Nephron (organoid): Measurements from ENCODE around the gene OR2A5.

ENCODE experiments used
- H3K27ac Mint-ChIP-seq, 3 experiments: 2 replicates each; pipeline ENCODE4 v1.8.0; 2020; ENCODE audit warnings: mixed read lengths in 3 of 3, mild to moderate bottlenecking in 2 of 3, moderate library complexity in 1 of 3
- H3K27me3 Mint-ChIP-seq: 2 replicates; pipeline ENCODE4 v1.8.0; 2021; ENCODE audit warnings: low read depth, mild to moderate bottlenecking, moderate library complexity, mixed read lengths
- H3K36me3 Mint-ChIP-seq: 2 replicates; pipeline ENCODE4 v1.8.0; 2020; ENCODE audit warnings: low read depth, mixed read lengths
- H3K4me1 Mint-ChIP-seq: 2 replicates; pipeline ENCODE4 v1.8.0; 2020; ENCODE audit warnings: mixed read lengths
- H3K4me3 Mint-ChIP-seq, 3 experiments: 2 replicates each; pipeline ENCODE4 v1.8.0; 2020; ENCODE audit warnings: mild to moderate bottlenecking in 3 of 3, mixed read lengths in 3 of 3, moderate library complexity in 2 of 3
- H3K9me3 Mint-ChIP-seq: 2 replicates; pipeline ENCODE4 v1.8.0; 2020; ENCODE audit warnings: mixed read lengths
- CTCF ChIP-seq, 3 experiments: fragments of 200-600 bp; sonication (generic); IDR thresholded peaks; one replicate each; pipeline ENCODE4 v1.5.0; 2021; ENCODE audit warnings: antibody characterized with exemption in 3 of 3; ENCODE audit not compliant: unreplicated experiment in 3 of 3

OR2A5 gene

DNA sequence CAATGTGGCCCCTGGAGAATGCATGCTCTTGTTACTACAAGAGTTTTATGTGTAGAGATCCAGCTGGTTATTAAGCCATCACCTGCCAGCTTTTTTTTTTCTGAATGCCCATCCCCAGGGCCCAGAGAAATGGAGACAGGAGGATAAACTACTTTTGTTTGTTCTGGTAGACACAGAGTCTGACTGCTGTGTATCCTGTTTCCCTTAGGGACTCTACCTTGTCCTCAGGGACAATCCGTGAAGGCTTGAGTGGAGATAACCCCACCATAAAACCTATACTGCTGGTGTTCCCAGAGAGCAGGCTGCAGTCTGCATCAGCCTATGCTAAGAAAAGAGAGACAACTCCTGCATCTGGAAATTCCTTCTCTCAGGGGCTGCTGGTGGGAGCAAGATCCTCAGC lies at the start of gene OR2A5:
OR2A5 (plus strand) TSS at position 301 of the 400 bp plus-strand sequence. CDS start 1,454 bp downstream, outside the sequence.
- Mint-ChIP-seq H3K27me3 (peaks cover 5% of the 10 kb centered on the region), H3K4me3 (no peak within 1 kb of the TSS), H3K36me3 (no peaks in the 10 kb centered on the region), H3K27ac (no peak within 1 kb of the TSS), H3K9me3 (no peaks in the 10 kb centered on the region), H3K4me1 (no peaks in the 10 kb centered on the region)
- TF ChIP-seq CTCF (IDR thresholded peaks at IDR 0.05; ENCODE audit: unreplicated experiment in 3 of 3) = no peak

DNA sequence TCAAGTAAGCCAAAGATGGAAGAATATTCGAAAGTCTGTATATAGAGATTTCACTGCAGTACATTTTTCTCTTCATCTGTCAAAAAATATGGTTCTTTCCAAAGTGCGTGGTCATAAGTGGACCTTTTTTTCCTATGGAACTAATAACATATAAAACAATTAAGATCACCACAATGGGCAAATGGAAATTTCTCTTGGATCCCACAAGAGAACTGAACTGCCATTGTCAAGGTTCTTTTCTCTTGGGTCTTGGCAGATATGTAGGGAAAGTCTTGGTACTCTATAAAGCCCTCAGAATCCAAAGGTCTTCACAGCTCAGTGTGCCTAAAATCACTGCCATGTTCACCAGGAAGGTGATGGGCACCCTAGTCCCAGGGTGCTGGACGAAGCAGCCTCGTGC lies 48.7 kb upstream of the OR2A5 start, which contains the start of gene OR6B1:
OR6B1 (plus strand) TSS at position 301 of the 400 bp plus-strand sequence. CDS start 3,677 bp downstream, outside the sequence.
- Mint-ChIP-seq H3K36me3 (no peaks in the 10 kb centered on the region), H3K27me3 (no peaks in the 10 kb centered on the region), H3K9me3 (no peaks in the 10 kb centered on the region), H3K4me1 (no peaks in the 10 kb centered on the region), H3K27ac (no peak within 1 kb of the TSS), H3K4me3 (no peak within 1 kb of the TSS)
- no peak for TF ChIP-seq CTCF (IDR thresholded peaks at IDR 0.05; ENCODE audit: unreplicated experiment in 3 of 3)

DNA sequence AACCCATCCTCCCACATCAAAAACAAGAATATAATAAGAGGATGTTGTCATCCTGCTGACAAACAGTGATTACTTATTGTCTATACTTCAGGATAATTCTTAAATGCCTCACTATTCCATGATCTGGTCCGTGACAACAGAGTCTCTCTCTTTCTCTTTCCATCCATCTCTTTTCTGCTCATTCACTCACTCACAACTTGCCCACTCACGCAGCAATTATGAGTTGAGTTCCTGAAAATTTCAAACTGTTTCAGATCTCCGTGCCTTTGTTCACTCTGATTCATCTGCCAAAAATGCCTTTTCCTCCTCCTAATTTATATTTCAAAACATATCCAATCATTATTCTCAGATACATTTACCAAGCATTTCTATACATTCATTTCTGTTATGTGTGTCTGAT lies 47.2 kb upstream of the OR2A5 start:
- no peak overlapping the region for H3K4me3 Mint-ChIP-seq
- TF ChIP-seq CTCF (IDR thresholded peaks at IDR 0.05; ENCODE audit: unreplicated experiment in 3 of 3) = no peak
- H3K27me3 Mint-ChIP-seq = no peaks in the 10 kb centered on the region
- no peaks in the 10 kb centered on the region for H3K36me3 Mint-ChIP-seq
- no peaks in the 10 kb centered on the region for H3K4me1 Mint-ChIP-seq
- no peak overlapping the region for H3K27ac Mint-ChIP-seq
- H3K9me3 Mint-ChIP-seq = no peaks in the 10 kb centered on the region

DNA sequence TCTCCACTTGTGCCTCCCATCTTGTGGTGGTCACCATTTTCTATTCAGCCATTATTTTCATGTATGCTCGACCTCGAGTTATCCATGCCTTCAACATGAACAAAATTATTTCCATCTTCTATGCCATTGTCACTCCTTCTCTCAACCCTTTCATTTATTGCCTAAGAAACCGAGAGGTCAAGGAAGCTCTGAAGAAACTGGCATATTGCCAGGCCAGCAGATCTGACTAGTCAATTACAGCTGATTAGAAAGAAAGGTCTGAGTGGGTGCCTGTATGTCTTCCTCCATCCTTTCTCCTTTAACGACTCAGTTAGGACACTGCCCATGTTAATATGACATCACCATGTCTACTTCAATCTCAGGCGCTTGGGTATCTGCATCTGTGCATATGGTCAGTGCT lies 44.0 kb upstream of the OR2A5 start:
- no peak overlapping the region for H3K4me3 Mint-ChIP-seq
- no peak for TF ChIP-seq CTCF (IDR thresholded peaks at IDR 0.05; ENCODE audit: unreplicated experiment in 3 of 3)

DNA sequence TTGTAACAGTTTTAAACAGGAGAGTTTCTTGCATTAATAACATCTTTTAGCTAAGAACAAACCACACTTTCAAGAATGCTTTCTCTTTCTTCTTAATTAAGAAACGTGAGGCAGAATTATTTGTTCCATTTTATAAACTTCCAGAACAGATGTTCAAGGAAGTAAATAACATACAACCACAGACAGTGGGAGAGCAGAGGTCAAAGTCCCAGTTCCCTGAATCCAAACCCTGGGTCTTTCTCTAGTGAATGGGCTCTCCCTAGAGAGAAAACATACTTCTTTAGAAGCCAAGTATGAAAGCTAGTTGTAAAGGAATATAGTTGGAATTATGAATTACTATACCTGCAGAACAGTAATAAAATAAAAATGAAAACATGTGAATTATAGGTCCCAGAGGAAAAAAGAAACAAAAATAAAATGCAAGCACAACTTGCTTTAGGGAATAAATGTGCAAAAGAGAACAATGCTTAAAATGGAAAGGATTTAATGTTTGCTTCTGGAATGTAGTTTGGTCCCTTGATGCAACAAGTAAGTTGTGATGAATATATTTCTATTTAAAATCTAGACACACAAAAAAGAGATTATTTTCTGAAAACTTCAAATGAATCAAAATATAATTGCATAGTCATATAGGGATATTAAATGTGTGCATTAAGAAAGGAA lies 42.6 kb upstream of the OR2A5 start:
- Mint-ChIP-seq H3K27me3 (no peaks in the 10 kb centered on the region), H3K27ac (no peak overlapping the region), H3K9me3 (peaks cover 20% of the 10 kb centered on the region), H3K36me3 (no peaks in the 10 kb centered on the region), H3K4me3 (no peak overlapping the region), H3K4me1 (no peaks in the 10 kb centered on the region)
- no peak for TF ChIP-seq CTCF (IDR thresholded peaks at IDR 0.05; ENCODE audit: unreplicated experiment in 3 of 3)

More for the DNA sequence above, 44.0 kb upstream of the OR2A5 start:
- Mint-ChIP-seq H3K36me3 (no peaks in the 10 kb centered on the region), H3K4me1 (no peaks in the 10 kb centered on the region), H3K27me3 (no peaks in the 10 kb centered on the region), H3K27ac (no peak overlapping the region), H3K9me3 (peaks cover 16% of the 10 kb centered on the region)

DNA sequence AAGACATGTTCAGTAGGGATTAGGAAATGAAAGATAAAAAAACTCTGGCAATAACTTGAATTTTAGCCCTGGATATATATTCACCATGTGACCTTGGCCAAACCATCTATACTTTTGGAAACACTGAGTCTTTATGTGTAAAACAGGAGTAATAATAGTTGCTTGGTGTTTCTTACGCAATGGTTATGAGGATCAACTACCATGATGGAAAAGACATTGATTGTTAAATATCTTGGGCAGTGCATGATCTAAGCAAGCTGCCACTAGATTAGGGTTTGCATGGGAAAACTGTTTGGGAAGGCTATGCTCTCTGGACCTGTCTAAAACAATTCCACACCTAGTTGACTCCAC lies 42.1 kb upstream of the OR2A5 start:
- no peak for TF ChIP-seq CTCF (IDR thresholded peaks at IDR 0.05; ENCODE audit: unreplicated experiment in 3 of 3)
- Mint-ChIP-seq H3K27ac (no peak overlapping the region), H3K27me3 (no peaks in the 10 kb centered on the region), H3K36me3 (no peaks in the 10 kb centered on the region), H3K4me1 (no peaks in the 10 kb centered on the region), H3K9me3 (peaks cover 23% of the 10 kb centered on the region), H3K4me3 (no peak overlapping the region)
